Ammon's horn (tissue), 1 donor: ENCODE measurements around the gene SEC22A.

ENCODE experiments used
- DNase-seq: peaks from one replicate; pipeline ENCODE4 v3.0.0-alpha.2; 2016; ENCODE audit warnings: low spot score

Gene SEC22A

DNA sequence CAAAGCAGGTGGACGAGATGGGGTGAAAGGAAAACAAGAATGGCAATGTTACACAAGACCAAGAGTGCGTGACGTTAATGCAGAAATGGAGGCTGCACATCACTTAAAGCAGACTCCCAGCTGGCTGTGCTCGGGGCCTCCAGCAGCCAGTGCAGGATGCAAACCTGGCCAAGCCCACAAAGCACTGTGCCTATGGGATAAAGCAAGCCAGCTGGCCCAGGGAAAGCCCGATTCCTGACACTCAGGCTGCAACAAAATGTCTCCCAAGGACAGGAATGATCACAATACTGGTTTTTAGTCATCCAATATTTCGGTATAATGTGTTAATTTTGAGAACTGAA lies 86.2 kb downstream of the SEC22A start:
- DNase-seq = no peak

DNA sequence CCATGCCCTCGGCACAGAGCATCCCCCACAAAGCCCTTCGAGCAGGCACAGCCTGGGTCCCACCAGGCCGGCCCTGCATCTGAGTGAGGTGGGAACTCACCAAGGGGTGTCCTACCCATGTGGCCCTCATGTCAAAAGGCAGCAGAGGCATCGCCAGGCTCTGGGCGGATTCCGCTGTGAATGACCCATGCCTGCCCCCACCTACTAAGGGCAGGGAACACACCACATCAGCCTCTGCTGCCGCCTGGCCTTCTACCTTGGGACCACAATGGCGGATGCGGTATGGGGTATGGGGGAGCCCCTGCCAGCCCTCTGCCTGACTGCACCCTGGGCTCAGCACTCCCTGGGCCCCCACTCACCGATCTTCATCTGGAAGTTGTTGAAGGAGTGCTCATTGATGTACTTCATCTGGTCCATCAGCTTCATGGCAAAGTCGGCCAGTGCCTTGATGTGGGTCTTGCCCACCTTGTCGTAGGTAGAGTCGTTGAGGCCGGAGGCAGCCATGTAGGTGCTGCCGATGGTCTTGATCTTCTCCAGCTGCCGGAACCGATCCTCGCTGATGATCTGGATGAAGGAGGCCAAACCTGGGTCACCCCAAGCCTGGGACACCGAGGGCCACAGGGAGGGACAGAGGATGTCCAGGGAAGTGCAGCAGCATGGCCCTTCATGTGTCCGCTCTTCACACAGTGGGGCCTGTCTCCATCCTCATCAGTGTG lies 87.8 kb downstream of the SEC22A start:
- DNase-seq = no peak

DNA sequence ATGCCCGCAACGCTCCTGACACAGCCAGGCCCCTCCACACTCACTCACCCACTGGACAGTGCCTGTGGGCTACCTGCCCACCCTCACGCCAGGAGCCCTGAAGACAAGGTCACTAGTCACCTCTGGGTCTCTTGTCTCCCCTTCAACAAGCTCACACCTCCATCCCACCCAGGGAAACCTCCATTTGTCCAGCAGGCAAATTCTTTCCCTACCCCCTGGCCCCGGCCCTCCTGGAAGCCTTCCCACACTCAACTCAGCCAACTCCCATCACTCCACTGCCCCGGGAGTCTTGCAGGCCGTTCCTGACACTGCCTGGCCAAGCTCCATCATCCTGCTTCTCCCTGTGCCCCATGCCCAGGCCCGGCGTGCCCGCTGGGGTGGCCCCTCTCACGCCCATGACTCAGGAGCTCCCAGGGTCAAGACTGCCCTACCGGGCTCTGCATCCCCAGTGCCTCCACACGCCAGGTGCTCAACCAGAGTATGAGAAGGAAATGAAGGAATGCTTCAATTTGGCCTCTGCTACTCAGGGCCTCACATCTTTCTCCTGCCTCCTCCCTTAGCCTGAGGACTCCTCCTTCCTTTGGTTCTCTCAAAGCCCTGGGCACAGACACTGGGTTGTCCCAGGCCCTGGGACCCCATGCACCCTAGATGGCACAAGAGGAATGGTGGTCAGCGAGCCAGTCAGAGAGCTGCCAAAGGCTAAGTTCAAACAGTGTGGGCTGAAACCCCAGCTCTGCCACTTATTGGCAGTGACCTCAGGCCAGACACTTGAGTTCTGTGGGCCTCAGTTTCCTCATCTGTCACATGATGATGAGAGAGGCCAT lies 88.6 kb downstream of the SEC22A start:
- DNase-seq = no peak

DNA sequence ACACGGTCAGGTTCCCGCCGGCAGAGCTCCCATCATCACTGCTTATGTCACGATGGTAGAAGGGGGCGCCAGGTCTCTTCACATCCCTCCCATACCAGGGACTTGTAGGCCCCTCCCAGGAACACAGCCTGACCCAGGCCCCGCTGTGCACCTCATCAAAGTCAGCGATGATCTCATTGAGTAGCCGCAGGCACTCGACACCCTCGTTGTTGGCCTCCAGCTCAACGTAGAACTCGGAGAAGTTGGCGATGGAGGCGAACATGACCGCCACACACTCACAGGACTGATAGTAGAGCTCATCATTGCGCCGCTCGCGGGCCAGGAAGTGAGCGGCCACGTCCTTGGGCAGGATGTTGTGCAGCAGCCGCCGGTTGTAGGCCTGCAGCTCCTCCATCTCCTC lies 89.2 kb downstream of the SEC22A start:
- no peak for DNase-seq

DNA sequence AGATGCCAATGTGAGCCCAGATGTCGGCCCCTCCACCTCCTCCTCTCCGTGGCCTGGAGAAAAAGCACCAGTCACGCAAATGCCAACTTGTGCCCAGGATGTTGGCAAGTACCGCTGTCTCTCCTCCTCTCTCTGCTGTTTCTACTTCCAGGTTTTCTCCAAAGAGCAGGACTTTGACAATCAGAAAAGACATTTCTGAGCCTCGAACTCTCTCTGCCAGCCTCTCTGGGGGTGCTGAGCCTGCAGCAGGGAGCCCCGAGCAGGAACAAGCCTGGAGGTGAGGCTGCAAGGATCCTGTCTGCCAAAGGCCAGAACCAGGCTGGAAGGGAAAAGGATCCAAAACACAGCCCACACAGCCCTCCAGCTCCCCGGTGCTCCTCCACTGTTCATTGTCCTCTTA lies 89.7 kb downstream of the SEC22A start:
- no peak for DNase-seq

DNA sequence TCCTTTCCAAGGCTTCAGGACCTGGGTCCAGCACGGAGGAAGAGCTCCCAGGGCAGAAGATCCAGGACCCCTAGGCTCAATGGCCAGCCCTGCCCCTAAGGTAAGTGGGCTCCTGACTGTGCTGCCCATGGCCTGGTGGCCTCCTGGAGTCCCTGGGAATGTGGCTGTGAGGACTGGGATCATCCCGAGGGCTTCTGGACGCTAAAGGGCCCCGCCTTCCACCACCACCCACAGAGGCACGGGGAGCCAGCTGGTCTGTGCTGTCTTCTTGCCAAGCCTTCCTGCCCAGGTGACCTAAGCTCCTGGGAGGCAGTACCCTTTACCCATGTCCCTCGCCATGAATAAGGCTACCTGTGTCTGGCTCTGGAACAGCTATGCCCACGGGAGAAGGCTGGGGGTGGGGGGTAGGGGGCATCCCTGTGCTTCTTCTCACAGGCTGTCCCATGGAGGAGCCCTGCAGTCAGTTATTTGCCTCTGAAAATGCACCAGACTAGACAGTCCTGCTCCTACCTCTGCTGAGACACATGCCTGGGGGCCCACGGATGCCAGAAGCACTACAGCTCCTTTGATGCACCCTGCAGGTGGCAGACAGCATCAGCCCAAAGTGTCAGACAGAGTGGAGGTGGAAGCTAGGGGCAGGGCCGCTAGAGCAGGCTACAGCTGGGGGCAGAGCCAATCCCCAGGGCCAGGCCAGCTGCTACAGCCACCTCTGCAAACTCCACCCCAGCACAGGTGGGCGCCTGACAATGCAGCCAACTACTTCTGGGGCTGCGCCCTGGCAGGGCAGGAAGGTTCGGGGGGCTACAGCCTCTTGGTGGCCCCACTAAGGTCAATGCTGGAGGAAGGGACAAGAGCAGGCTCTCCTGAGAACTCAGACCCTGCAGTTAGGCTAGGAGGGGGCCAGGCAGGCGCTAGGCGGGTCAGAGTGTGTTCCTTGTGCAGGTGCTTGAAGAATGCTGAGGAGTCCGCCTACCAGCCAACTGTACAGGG lies 90.9 kb downstream of the SEC22A start:
- DNase-seq = no peak

DNA sequence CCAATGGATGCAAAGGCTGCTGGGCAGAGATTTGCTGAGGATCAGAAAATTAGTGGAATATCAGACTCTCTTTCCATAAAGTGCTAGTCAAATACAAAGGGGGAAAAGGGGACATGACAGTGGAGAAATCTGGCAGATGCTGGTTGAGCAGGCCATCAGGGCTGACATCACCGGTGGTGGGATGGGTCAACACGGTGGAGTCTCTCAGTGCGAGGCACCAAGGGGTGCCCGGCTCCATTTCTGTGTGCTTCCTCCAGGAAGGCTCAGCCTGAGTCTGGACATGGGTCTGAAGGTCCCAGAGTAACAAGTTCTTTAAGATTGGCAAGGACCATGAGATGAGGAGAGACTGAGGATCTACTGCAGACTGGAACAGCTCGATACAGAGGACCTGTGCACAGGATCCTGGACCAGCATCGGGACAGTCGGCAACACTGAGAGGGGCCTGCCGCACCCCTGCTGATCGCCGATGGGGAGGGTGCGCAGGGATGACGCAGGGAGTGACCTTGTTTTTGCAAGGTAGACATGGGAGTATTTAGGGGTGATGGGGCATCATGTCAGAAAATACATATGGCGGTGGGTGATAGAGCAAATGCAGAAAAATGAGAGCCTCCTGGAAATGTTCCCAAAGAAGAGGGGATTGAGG lies 92.7 kb downstream of the SEC22A start:
- no peak for DNase-seq

DNA sequence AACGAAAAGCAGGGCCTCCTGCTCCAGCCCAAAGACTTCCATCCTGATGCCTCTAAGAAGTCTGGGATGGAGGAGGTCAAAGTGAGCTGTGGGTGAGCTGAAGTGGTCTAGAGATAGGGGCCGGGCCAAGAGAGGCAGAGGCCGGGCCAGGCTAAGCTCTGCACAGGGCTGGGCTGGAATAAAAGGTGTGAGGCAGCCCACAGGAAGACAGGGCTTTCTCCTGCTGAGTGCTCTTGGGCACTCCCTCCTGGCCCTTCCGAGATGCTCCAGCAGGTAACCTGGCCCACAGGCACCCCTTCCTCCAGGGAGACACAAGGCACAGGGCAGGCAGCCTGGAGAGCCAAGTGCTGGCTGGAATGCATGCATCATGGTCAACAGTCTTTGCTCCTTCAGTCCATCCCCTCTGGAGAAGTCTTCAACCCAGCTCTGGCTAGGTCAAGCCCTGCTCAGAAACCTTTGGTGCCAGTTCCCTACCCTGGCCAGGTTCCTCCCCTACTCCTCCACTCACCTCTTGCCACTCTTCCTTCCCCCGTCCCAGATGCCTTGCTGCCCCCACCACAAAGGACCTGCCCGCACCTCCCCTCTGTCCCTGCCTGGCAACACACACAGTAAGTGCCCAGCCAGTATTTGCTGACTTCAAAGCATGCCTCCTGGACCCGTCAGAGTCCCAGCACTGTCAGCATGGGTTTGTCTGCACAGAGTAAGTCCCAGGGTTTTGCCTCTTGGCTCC lies 93.6 kb downstream of the SEC22A start:
- no peak for DNase-seq

DNA sequence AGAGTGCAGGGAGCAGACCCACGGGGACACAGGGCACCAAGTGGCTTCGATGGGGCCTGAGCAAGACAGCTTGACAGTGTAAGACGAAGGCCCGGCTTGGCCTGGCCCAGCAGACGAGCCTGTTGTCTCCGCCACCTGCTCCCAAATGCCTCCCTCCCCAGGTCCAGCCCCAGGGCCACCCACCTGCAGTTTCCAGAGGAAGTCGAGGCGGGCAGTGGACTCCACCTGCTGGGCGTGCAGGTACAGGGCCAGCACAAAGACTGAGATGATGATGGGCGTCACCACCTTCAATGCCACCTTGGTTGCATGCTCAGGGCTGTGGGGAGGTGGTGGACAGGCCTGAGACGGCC lies 94.1 kb downstream of the SEC22A start:
- DNase-seq = no peak

DNA sequence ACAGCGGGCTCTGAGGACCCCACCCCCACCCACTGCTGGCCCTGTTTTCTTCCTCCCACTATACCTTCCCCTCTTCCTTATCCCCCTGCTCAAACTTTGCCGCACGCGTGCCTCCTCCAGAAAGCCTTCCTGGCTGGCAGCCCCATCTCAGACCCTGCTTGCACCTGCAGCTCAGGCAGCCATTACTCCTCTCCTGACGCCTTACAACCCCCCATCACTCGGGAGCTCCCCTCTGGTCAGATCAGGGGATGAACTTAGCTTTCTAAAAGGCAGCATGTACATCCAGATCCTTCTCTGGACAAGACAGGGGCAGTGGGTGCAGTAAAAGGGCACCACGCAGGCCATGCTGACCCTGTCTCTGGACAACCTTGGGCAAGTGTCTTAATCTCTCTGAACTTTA lies 94.5 kb downstream of the SEC22A start:
- DNase-seq = no peak

DNA sequence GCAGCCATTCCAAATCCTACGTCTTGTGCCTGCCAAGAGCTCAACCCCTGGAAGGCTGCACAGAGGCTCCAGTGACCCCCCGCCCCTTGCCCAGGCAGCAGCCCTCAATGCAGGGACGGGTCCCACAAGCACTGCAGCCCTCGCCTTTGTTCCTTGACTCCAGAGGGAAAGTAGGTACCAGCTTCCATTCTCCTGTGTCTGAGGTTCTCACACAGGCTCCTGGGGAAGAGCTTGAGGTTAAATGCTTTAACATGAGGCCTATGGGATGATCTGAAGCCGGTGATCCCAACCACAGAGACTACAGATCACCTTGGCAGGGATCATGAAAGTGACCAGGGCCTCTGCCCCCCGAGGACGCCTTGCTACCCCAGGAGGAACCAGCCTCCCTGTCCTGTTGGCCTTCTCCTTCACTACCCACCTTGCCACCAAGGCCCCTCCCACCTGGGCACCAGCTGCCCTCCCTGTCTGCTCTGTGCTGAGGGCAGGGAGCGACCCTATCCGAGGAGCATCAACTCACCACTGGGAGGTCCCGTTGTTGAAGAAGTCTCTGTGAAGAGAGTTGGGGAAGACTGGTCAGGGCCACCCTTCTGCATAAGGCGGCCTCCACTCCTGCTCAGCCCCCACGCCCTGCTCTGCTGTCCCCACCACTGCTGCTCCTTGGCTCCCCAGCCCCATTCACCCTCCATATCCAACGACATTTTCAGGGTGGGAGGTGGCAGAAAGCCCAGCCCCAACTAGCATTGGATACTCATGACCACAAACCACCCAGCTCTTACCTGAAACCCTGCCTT lies 95.3 kb downstream of the SEC22A start:
- no peak for DNase-seq

DNA sequence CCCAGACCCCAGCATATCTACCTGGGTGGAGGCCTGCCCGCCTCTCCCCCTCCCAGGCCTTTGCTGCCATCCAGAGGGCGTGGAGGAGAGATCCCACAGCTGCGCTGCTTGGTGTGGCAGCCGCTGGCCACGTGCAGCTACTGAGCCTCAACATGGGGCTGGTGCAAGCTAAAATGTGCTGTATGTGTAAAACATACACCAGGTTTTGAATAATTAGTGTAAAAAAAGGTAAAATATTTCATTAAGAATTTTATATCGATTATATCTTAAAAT lies 95.8 kb downstream of the SEC22A start:
- no peak for DNase-seq

DNA sequence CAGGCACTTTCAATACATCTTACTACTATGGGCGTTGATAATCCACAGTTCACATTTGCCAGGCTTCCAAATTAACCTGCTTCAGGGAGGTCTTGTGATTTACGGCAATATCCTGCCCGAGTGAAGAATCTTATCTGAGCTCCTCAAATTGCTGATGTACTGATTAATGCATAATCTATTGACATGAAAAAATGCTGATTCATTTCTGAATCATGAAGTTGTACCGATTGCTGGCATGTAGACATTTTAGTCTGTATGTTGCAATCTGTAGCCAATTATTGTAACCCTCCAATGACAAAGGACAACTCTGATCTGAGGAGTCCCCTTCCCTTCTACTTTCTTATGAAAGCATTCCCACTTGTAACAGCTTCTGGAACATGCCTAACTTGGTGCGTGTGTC lies 97.2 kb downstream of the SEC22A start:
- DNase-seq = no peak

DNA sequence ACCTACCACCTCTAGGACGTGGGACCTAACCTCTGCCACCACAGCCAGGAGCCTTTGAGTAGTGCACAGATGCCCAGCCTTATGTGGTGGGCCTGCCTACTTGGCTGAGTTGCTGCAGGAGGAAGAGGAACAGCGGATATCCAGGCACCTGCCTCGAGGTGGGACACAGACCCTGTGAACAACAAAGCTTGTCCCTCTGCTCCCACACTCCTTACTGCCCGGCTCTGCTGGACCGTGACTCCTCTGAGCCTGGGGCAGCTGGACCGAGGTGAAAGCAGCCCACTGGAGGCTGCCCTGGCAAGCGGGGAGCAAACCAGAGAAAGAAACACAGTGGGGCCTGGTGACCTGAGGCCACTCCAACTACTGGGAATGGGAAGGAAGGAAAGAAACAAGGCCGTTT lies 97.8 kb downstream of the SEC22A start:
- DNase-seq = no peak

DNA sequence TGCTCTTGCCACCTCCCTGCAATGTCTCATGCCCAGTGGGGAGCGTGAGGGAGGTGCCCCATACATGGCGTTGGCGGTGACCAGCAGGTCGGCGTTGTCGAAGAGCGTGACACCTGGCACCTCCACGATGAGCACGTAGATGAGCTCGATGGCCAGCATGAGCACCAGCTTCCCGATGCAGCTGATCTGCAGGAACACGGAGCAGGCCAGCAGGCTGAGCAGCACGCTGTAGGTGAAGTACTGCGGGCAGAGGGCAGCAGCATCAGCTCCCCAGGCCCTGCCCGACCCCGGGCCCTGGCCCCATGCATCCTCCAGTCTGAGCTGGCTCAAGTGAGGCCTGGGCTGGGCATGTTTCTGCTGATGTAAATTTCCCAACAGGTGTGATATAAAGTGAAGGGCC lies 98.3 kb downstream of the SEC22A start:
- no peak for DNase-seq

DNA sequence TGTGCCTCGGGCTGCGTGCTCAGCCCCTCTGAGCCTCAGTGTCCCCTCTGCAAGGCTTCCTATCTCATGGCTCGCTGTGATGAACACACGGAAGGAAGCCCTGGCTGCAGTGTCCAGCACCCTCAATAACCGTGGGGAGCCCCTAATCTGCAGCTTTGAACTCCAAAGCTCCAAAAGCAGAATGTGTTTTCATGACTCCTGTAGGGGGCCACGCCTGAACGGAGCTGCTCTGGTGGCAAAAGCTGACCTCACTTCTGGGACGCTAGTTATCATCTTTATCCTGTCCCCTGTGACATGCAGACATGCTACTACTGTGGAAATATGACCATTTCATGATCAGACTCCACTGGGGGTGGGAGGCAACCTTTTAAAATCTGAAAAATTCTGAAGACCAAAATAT lies 98.8 kb downstream of the SEC22A start:
- DNase-seq = no peak

DNA sequence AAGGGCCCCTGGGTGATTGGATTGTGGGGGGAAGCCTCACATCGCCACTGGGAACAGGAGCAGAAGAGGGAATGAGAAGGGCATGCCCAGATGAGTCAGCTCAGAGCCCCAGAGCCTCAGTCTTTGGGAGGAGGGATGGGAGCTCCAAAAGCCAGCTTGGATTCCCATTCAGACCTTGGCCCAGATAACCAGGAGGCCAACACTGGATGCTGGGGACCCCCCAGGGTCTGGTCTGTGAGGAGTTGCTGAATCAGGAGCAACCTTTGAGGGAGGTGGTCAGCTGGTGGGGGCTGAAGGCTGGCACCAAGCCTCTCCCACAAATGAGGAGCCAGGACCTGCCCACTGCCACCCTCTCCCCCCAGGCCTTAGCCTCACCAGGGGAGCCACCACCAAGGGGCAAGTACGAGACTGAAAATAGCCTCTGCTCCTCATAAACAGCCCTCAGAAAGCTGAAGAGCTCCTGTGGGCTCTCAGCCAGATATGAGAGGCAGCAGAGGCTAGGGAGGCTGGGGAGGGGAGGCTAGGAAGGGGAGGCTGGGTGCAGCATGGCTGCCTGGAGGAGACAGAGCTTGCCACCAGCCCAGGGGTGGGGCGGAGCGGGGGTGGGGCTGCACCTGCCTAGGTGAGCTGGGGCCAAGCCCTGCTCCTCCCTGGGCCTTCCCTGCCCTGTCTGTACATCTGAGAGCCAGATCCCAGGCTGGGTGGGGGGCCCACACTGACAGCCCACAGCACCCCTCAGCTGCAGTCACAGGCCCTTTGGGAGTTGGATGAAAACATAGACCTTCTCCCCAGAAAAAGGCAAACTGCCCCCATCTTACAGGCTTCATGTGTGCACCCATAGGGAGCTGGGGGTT lies 99.8 kb downstream of the SEC22A start:
- DNase-seq = no peak

DNA sequence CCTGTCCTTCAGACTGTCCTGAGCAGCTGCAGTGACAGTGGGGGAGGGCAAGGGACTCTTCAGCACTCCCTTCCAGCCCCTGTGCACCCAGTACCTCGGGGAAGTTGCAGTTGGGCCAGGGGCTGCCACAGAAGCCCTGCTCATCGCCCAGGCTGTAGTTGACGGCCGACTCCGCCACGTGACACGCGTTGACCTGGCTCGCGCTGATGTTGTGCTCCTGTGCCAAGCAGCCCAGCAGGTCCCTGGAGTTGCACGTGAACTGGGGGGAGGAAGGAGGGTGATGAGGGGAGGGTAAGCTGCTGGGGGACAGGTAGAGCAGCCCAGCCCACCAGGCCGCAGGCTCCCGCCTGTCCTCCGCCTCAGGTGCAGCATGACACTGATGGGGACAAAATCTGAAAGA lies 101.2 kb downstream of the SEC22A start:
- no peak for DNase-seq

DNA sequence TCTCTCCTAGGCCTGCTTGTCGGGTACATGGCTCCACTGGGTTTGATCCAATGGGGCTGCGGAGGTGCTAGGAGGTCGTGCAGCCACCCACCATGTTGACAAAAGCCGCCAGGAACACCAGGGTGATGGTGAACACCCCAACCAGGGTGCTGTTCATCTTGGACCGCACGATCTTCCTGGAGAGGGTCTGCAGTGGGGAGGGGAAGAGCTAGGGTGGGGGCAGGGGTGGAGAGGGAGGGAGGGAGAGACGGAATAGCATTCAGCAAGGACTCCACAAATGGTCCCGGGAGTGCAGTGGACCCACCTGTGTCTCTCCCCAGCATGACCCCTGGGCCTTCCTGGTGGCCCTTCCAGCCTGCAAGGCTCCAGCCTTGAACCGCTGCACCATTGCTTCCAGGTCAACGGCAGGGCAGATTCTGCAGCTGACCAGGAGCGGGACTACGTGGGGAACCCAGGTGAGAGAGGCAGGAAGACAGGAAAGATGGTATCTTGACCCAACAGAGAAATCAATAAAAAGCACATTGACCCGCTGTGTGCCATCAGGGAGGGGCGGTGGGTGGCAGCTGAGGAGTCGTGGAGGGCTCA lies 102.3 kb downstream of the SEC22A start:
- no peak for DNase-seq

DNA sequence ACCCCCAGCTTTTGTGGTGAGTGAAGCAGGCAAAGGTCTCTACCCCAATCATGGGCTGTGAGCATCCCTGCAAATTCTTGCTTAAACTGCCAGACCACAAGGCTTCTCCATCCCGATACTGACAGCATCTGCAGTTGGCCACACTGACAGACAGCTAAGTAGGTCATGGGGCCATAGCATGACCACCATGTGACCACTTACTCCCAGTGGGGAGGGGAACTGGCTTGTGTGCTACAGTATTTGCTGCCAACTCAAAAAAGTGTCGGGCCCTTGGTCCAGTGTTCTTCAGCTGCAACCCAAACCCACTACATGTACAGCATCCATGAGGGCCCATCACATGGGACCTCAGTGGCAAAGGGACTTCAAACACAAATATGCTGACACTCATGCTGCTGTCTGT lies 103.4 kb downstream of the SEC22A start:
- DNase-seq = no peak
